ENCODE measurements around the gene STAC2.

STAC2 gene

DNA sequence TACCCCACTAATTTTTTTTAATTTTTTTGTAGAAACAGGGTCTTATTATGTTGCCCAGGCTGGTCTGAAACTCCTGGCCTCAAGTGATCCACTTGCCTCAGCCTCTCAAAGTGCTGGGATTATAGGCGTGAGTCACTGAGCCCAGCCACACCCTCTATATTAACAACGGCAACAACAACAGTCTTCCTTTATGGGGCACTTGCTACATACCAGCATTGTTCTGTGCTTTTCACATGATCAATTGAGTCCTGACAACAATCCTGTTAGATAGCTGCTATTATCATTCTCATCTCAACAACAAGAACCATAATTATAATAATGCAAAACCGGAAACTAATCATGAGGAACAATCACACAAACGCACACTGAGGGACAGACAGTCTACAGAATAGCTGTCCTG is 47.2 kb downstream of the STAC2 start:
- peaks cover 4 to 5% of the 10 kb centered on the region in 2 experiments for H3K4me1 ChIP-seq (ENCODE audit: control insufficient read depth in 1 of 2, insufficient read depth in 1 of 2, low read depth in 1 of 2, low read length in 1 of 2)
- TF ChIP-seq, protein P1, sequence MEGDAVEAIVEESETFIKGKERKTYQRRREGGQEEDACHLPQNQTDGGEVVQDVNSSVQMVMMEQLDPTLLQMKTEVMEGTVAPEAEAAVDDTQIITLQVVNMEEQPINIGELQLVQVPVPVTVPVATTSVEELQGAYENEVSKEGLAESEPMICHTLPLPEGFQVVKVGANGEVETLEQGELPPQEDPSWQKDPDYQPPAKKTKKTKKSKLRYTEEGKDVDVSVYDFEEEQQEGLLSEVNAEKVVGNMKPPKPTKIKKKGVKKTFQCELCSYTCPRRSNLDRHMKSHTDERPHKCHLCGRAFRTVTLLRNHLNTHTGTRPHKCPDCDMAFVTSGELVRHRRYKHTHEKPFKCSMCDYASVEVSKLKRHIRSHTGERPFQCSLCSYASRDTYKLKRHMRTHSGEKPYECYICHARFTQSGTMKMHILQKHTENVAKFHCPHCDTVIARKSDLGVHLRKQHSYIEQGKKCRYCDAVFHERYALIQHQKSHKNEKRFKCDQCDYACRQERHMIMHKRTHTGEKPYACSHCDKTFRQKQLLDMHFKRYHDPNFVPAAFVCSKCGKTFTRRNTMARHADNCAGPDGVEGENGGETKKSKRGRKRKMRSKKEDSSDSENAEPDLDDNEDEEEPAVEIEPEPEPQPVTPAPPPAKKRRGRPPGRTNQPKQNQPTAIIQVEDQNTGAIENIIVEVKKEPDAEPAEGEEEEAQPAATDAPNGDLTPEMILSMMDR (IDR thresholded peaks at IDR 0.05): no peak
- H3K4me3 ChIP-seq (ENCODE audit: low read depth in 1 of 2, low read length in 1 of 2): no peak overlapping the region
- H3K9me3 ChIP-seq: no peaks in the 10 kb centered on the region
- H3K36me3 ChIP-seq: no peaks in the 10 kb centered on the region
- peaks cover 13% of the 10 kb centered on the region for H3K27me3 ChIP-seq
- no peak overlapping the region for H3K27ac ChIP-seq

DNA sequence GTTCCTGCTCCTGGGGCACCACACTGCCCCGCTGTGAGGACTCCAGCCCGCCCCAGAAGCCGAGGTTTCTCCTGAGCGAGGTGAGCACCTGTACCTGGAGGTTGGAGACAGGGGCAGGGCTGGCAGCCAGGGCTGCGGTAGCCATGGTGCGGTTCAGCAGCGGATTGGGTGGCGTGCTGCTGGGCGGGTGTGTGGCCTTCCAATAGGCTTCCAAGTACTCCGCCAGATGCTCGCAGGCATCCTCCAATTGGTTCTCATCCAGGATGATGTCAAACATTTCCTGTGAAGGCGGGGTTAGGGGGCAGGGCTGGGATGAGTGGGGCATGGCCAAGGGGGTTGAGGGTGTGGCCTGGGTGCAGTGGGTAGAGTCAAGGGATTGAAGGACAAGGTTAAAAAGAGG is 48.5 kb downstream of the STAC2 start:
- TF ChIP-seq, protein P1 (IDR thresholded peaks at IDR 0.05): no peak
- no peaks in the 10 kb centered on the region for H3K36me3 ChIP-seq

DNA sequence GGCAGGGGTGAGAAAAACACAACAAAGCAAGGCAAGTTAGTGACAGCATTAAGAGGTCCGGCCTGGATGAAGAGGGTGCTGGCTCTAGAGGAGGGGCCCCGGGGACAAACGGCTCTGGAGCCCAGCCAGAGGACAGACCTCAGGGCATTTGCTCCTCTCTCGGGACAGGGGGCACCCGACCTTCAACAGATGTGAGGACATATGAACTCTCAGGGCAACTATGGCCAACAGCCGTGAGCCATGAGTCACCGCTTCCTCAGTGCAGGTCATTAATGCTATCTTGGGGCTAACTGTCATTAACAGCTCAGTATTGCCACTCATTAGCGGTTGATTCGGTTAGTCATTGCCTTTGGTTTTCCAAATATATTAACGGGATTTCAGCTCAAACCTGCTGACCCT is 50.1 kb downstream of the STAC2 start:
- H3K27ac ChIP-seq: no peak overlapping the region
- H3K4me3 ChIP-seq (ENCODE audit: low read depth in 1 of 2, low read length in 1 of 2): no peak overlapping the region
- H3K27me3 ChIP-seq: peaks cover 13% of the 10 kb centered on the region
- peaks cover 4 to 5% of the 10 kb centered on the region in 2 experiments for H3K4me1 ChIP-seq (ENCODE audit: control insufficient read depth in 1 of 2, insufficient read depth in 1 of 2, low read depth in 1 of 2, low read length in 1 of 2)
- TF ChIP-seq, protein P1 (IDR thresholded peaks at IDR 0.05): no peak
- no peaks in the 10 kb centered on the region for H3K9me3 ChIP-seq
- no peaks in the 10 kb centered on the region for H3K36me3 ChIP-seq

More for the DNA sequence above, 48.5 kb downstream of the STAC2 start:
- H3K27me3 ChIP-seq: peaks cover 13% of the 10 kb centered on the region
- no peak overlapping the region for H3K27ac ChIP-seq
- H3K4me1 ChIP-seq (ENCODE audit: control insufficient read depth in 1 of 2, insufficient read depth in 1 of 2, low read depth in 1 of 2, low read length in 1 of 2): peaks cover 4 to 5% of the 10 kb centered on the region in 2 experiments
- no peaks in the 10 kb centered on the region for H3K9me3 ChIP-seq
- no peak overlapping the region for H3K4me3 ChIP-seq (ENCODE audit: low read depth in 1 of 2, low read length in 1 of 2)

DNA sequence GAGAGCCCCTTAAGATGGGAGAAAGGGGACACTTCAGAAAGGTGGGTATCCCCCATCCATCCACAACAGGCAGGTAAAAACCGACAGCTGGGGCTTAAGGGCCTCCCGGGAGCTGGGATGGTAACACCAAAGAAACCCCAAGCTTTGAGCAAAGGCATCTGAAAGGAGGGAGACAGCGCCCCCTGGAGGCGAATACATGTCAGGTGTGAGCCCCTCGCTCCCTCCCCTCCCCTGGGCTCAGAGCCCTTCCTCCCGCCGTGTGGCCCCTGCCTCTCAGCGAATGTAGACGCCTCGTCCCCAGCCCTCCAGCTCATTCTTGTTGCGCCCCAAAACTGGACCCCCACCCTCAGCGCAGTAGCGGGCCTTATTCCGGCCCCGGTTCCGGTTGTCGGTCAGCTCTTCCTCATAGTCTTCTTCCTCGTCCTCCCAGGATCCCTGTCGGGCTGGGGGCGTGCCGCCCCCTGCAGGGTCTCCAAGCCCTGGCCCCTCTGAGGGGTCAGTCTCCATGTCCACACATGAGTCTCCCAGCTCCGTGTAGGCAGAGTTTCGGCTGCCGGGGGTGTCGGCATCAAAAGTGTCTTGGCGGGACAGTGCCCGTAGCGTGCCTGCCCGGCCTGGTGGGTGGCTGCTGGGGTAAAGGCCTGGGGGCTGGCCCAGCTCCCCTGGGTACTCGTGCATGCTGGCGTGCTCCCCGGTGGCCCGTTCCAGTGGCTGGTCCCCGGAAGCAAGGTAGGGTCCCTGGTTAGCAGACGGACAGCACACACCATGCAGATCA is 50.6 kb downstream of the STAC2 start:
- TF ChIP-seq, protein P1 (IDR thresholded peaks at IDR 0.05): peak; percentile 62
- H3K4me1 ChIP-seq (ENCODE audit: control insufficient read depth in 1 of 2, insufficient read depth in 1 of 2, low read depth in 1 of 2, low read length in 1 of 2): peaks cover 4 to 5% of the 10 kb centered on the region in 2 experiments
- no peaks in the 10 kb centered on the region for H3K9me3 ChIP-seq
- H3K27me3 ChIP-seq: peaks cover 15% of the 10 kb centered on the region
- no peak overlapping the region for H3K27ac ChIP-seq
- no peaks in the 10 kb centered on the region for H3K36me3 ChIP-seq
- H3K4me3 ChIP-seq (ENCODE audit: low read depth in 1 of 2, low read length in 1 of 2): no peak overlapping the region

DNA sequence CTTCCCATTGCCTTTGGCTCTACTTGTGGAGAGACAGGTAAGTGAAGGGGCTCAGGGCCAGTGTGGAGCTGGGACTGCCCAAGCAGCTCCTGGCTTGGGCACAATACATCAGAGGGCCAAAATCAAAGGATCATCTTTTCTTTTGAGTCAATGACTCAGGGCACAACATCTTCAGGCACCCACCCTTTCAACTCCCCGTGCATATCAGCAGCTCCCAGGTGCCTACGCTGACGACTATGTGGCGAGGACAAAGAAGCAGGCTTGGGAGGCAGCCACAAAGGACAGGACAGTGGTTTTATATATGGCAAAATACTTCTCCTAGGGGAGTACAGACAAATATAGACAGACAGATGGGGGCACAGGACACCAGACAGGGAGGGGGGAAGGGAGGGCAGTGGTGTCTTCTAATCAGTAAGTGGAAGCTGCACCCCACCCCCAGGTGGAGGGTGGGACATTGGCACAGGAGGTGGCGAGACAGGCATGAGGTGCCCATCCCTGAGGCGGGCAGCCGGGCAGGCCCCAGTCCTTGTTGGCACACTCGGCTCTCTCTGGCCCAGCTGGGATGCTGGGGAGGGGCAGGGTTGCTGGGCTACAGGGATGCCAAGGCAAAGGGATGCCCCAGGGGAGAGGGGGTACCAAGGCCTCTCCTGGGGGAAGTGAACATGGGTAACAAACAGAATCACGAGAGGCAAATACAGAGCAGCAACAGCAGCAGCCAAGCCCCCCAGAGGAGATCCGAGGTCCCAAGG is 52.0 kb downstream of the STAC2 start:
- Histone ChIP-seq H3K9me3 (no peaks in the 10 kb centered on the region), H3K4me1 (ENCODE audit: control insufficient read depth in 1 of 2, insufficient read depth in 1 of 2, low read depth in 1 of 2, low read length in 1 of 2) (peaks cover 4 to 5% of the 10 kb centered on the region in 2 experiments), H3K36me3 (no peaks in the 10 kb centered on the region), H3K27me3 (peaks cover 27% of the 10 kb centered on the region), H3K4me3 (ENCODE audit: low read depth in 1 of 2, low read length in 1 of 2) (no peak overlapping the region), H3K27ac (no peak overlapping the region)
- TF ChIP-seq, protein P1 (IDR thresholded peaks at IDR 0.05): no peak
